Measurements from ENCODE around the gene ZNF587B. TPM values are rescaled to one million over a fixed set of nuclear protein-coding genes. Genes with fewer than 3 reads are reported as not detected.
"Not testable (repeated sequence)": the region's sequence is repeated elsewhere in the genome, so short reads cannot be mapped to it uniquely, and the experiment has no call there.

Gene ZNF587B
- 10 to 100 TPM; 11.3 to 14.1 (median 13.6) TPM for polyA plus RNA-seq (ENCODE audit: insufficient read length in 4 of 4)

GRCh38 chr19:57830071-57830602 is at the start of gene ZNF587B:
Gene ZNF587B (plus strand): TSS chr19:57830299. CDS start chr19:57830529, 230 bp downstream.
- DNase-seq (ENCODE audit: low read depth in 4 of 4, low spot score in 3 of 4), result peak in 2 of 4 donors; percentile 52 to 54

- no peak for DNase-seq (ENCODE audit: low read depth in 4 of 4, low spot score in 3 of 4)
Measured at GRCh38 chr19:57786286-57786685, 43.8 kb upstream of the ZNF587B start.

GRCh38 chr19:57786906-57787305 is 43.2 kb upstream of the ZNF587B start:
- DNase-seq (ENCODE audit: low read depth in 4 of 4, low spot score in 3 of 4), result no peak

GRCh38 chr19:57788114-57788692 is 41.9 kb upstream of the ZNF587B start:
- DNase-seq (ENCODE audit: low read depth in 4 of 4, low spot score in 3 of 4), result no peak

- no peak for DNase-seq (ENCODE audit: low read depth in 4 of 4, low spot score in 3 of 4)
Measured at GRCh38 chr19:57789288-57789687, 40.8 kb upstream of the ZNF587B start.

- DNase-seq (ENCODE audit: low read depth in 4 of 4, low spot score in 3 of 4), result not testable (repeated sequence)
Measured at GRCh38 chr19:57796580-57796979, 33.5 kb upstream of the ZNF587B start.

- DNase-seq (ENCODE audit: low read depth in 4 of 4, low spot score in 3 of 4), result no peak
Measured at GRCh38 chr19:57800696-57801095, 29.4 kb upstream of the ZNF587B start.

- no peak for DNase-seq (ENCODE audit: low read depth in 4 of 4, low spot score in 3 of 4)
Measured at GRCh38 chr19:57802269-57802668, 27.8 kb upstream of the ZNF587B start.

- DNase-seq (ENCODE audit: low read depth in 4 of 4, low spot score in 3 of 4), result no peak
Measured at GRCh38 chr19:57803265-57803593, 26.9 kb upstream of the ZNF587B start.

GRCh38 chr19:57803594-57804325 is 26.3 kb upstream of the ZNF587B start:
- peak; percentile 28 to 52 (median 37) for DNase-seq (ENCODE audit: low read depth in 4 of 4, low spot score in 3 of 4)

GRCh38 chr19:57807541-57807940 is 22.6 kb upstream of the ZNF587B start:
- DNase-seq (ENCODE audit: low read depth in 4 of 4, low spot score in 3 of 4), result no peak

- DNase-seq (ENCODE audit: low read depth in 4 of 4, low spot score in 3 of 4), result not testable (repeated sequence)
Measured at GRCh38 chr19:57810410-57811295, 19.4 kb upstream of the ZNF587B start.

- no peak for DNase-seq (ENCODE audit: low read depth in 4 of 4, low spot score in 3 of 4)
Measured at GRCh38 chr19:57812226-57812625, 17.9 kb upstream of the ZNF587B start.

- DNase-seq (ENCODE audit: low read depth in 4 of 4, low spot score in 3 of 4), result not testable (repeated sequence)
Measured at GRCh38 chr19:57812975-57813820, 16.9 kb upstream of the ZNF587B start.

- DNase-seq (ENCODE audit: low read depth in 4 of 4, low spot score in 3 of 4), result no peak
Measured at GRCh38 chr19:57813919-57814504, 16.1 kb upstream of the ZNF587B start.

- peak; percentile 77 to 91 (median 85) for DNase-seq (ENCODE audit: low read depth in 4 of 4, low spot score in 3 of 4)
Measured at GRCh38 chr19:57814505-57815246, 15.4 kb upstream of the ZNF587B start, which contains the start of gene ZNF552. Gene ZNF552 (minus strand): TSS chr19:57814913. CDS start chr19:57814743, 170 bp downstream.

- no peak for DNase-seq (ENCODE audit: low read depth in 4 of 4, low spot score in 3 of 4)
Measured at GRCh38 chr19:57815247-57816075, 14.6 kb upstream of the ZNF587B start.

- DNase-seq (ENCODE audit: low read depth in 4 of 4, low spot score in 3 of 4), result no peak
Measured at GRCh38 chr19:57816652-57817051, 13.4 kb upstream of the ZNF587B start.

Data from right renal pelvis (tissue), 4 donors.